Panc1 (cell line): ENCODE results near the gene SMIM27. TPM values are rescaled to one million over a fixed set of nuclear protein-coding genes. Genes with fewer than 3 reads are reported as not detected.

Experiments
- ATAC-seq: fragments of 200-7000 bp; cut with Tn5 transposase; 2 replicates; pipeline ENCODE4 v1.9.1; 2020; ENCODE audit warnings: mild to moderate bottlenecking, moderate library complexity
- BruUV-seq: library from RNA; stranded (reverse); fragments of 400-500 nt; replicated peaks from 2 replicates; lab custom pipeline; 2021; lab: Mats Ljungman, UMichigan
- CTCF ChIA-PET: fragments of 300-600 bp; sonication (Branson Sonifier 250); formaldehyde crosslinking; loops from one replicate; lab custom pipeline; 2022; ENCODE audit warnings: antibody characterized with exemption; lab: Charles Lee
- POLR2A ChIA-PET: fragments of 300-600 bp; sonication (Branson Sonifier 250); formaldehyde crosslinking; loops from one replicate; lab custom pipeline; 2022; ENCODE audit warnings: antibody characterized with exemption; lab: Charles Lee
- DNase-seq: peaks from one replicate; pipeline ENCODE4 v3.0.0-alpha.2; 2010; ENCODE audit warnings: low read depth, low spot score
- H3K27ac ChIP-seq: 2 replicates; pipeline ENCODE4 v1.5.1; 2011; ENCODE audit warnings: mild to moderate bottlenecking, low read length, inconsistent platforms
- H3K27me3 ChIP-seq: fragments of 200-500 bp; sonication (Bioruptor generic); 2 replicates; pipeline ENCODE4 v1.6.0; 2014; ENCODE audit warnings: low read length, inconsistent platforms; ENCODE audit not compliant: control insufficient read depth, insufficient read depth
- H3K36me3 ChIP-seq: fragments of 200-500 bp; sonication (Bioruptor generic); 2 replicates; pipeline ENCODE4 v1.5.1; 2014; ENCODE audit warnings: inconsistent platforms, mild to moderate bottlenecking, low read length, moderate library complexity; ENCODE audit not compliant: control insufficient read depth, insufficient read depth
- H3K4me1 ChIP-seq: 2 replicates; pipeline ENCODE4 v1.5.1; 2011; ENCODE audit warnings: inconsistent platforms, mild to moderate bottlenecking, low read length, moderate library complexity; ENCODE audit not compliant: control insufficient read depth, insufficient read depth
- H3K4me3 ChIP-seq, 2 experiments: 2 replicates each; pipeline ENCODE4 v1.5.1; 2011 to 2012; ENCODE audit warnings: low read depth in 2 of 2, low read length in 2 of 2, mild to moderate bottlenecking in 2 of 2, inconsistent platforms in 1 of 2, moderate library complexity in 1 of 2
- H3K9me3 ChIP-seq: fragments of 200-500 bp; sonication (Bioruptor generic); 2 replicates; pipeline ENCODE4 v1.5.1; 2014; ENCODE audit warnings: low read depth, mild to moderate bottlenecking, inconsistent platforms, low read length, moderate library complexity; ENCODE audit not compliant: control insufficient read depth, insufficient read depth
- POLR2AphosphoS5 ChIP-seq: IDR thresholded peaks from 2 replicates; pipeline ENCODE4 v1.6.1; 2012; ENCODE audit warnings: mild to moderate bottlenecking, low read depth, low read length, moderate library complexity
- REST ChIP-seq, 2 experiments: IDR thresholded peaks; 2 replicates each; pipeline ENCODE4 v1.6.1; 2011 to 2012; ENCODE audit warnings: low read depth in 2 of 2, control low read depth in 1 of 2, low read length in 1 of 2, mild to moderate bottlenecking in 1 of 2, moderate library complexity in 1 of 2; ENCODE audit not compliant: insufficient read depth in 1 of 2
- SIN3A ChIP-seq: IDR thresholded peaks from 2 replicates; pipeline ENCODE4 v1.6.1; 2012; ENCODE audit warnings: low read depth, mild to moderate bottlenecking, low read length, moderate library complexity, borderline replicate concordance; ENCODE audit not compliant: insufficient read depth
- TCF7L2 ChIP-seq: IDR thresholded peaks from 2 replicates; pipeline ENCODE4 v1.6.1; 2011; ENCODE audit warnings: mild to moderate bottlenecking, low read depth, low read length, inconsistent platforms
- in situ Hi-C: cut with HindIII; loops from 2 replicates; pipeline ENCODE4 v1.10.0; 2016; ENCODE audit warnings: low sequenced_read_pairs, low pct_unique_long_range_greater_than_20kb
- intact Hi-C: fragments of 100-400 bp; cut with micrococcal nuclease; formaldehyde crosslinking; loops from one replicate; pipeline ENCODE4 v1.10.0; 2022; ENCODE audit not compliant: unreplicated experiment
- total RNA-seq: library from RNA; stranded (reverse); gene quantifications from one replicate; pipeline ENCODE4 v1.2.1, GENCODE V29; 2021; ENCODE audit not compliant: unreplicated experiment
- TF ChIP-seq, protein P1 (sequence below): fragments of 450-650 bp; IDR thresholded peaks from 2 replicates; pipeline ENCODE4 v1.5.1; 2017; ENCODE audit warnings: mild to moderate bottlenecking

Gene SMIM27
- total RNA-seq, 1 experiment from 2014 or later: 14.3 TPM

- intact Hi-C loops: no loop called here
These were observed 26.5 kb upstream of the SMIM27 start for GRCh38 chr9:32525709-32526030.

DNA sequence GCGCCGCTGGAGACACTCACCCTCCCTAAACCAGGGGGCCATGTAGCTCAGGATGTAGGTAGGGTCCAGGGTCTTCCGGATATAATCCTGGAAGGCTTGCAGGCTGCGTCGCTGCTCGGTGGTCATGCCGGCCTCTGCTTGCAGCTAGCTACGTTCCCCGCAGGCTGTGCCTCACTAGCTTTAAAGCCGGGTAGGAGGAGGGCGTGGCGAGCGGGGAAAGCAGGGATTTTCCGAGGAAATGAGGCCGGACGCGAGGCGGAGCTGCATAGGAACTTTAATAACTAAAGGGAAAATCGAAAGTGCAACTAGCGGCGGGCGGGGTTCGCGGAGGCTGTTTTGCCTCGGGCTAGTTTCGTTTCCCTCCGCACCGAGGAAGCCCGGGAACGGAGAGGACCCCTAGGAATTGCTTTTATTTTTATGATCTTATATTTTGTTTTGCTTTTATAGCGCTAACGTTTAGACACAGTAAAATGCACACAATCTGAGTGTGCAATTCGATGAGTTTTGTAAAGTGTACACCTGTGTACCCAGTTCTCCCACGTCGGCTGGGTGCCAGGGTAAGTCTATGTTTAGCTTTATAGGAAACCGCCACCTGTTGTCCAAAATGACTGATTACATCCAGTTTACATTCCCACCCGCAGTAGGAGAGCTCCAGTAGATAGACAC lies 26.0 kb upstream of the SMIM27 start, which contains the start of gene RIGI:
Gene RIGI, minus strand, starts transcription at position 156 of the 666 bp plus-strand sequence. Its CDS starts 30 bp downstream, at position 126.
- POLR2A ChIA-PET: interaction anchor here (0.6 to 1.1 kb wide), 3 partner anchors 27 to 777 kb away, joined by 4 to 7 read pairs (median 4); partner anchors contain the start of gene TOPORS
- peak; percentile 94 for ATAC-seq

More at GRCh38 chr9:32525709-32526030, 26.5 kb upstream of the SMIM27 start:
- Histone ChIP-seq H3K4me3 (peak overlapping the region; percentile 64 to 88), H3K9me3 (no peaks in the 10 kb centered on the region; the same call in 1 of the 2 replicates), H3K36me3 (no peaks in the 10 kb centered on the region), H3K27ac (peak overlapping the region; percentile 96), H3K27me3 (no peaks in the 10 kb centered on the region), H3K4me1 (peaks cover 32% of the 10 kb centered on the region)
- BruUV-seq: no TSS peak
- ChIA-PET CTCF (interaction anchor here (0.8 to 2.3 kb wide), 4 partner anchors 46 to 146 kb away, joined by 3 to 34 read pairs (median 4); no protein-coding TSS in a partner anchor), POLR2A (interaction anchor here (0.6 kb wide), 1 partner anchor 778 kb away, joined by 4 read pairs; no protein-coding TSS in a partner anchor)
- ATAC-seq: no peak
- DNase-seq: no peak
- TF ChIP-seq TCF7L2 (no peak), SIN3A (no peak), REST (IDR thresholded peaks at IDR 0.05; ENCODE audit: insufficient read depth in 1 of 2, low read depth in 2 of 2, low read length in 1 of 2) (no peak), POLR2AphosphoS5 (no peak)
- TF ChIP-seq, protein P1, sequence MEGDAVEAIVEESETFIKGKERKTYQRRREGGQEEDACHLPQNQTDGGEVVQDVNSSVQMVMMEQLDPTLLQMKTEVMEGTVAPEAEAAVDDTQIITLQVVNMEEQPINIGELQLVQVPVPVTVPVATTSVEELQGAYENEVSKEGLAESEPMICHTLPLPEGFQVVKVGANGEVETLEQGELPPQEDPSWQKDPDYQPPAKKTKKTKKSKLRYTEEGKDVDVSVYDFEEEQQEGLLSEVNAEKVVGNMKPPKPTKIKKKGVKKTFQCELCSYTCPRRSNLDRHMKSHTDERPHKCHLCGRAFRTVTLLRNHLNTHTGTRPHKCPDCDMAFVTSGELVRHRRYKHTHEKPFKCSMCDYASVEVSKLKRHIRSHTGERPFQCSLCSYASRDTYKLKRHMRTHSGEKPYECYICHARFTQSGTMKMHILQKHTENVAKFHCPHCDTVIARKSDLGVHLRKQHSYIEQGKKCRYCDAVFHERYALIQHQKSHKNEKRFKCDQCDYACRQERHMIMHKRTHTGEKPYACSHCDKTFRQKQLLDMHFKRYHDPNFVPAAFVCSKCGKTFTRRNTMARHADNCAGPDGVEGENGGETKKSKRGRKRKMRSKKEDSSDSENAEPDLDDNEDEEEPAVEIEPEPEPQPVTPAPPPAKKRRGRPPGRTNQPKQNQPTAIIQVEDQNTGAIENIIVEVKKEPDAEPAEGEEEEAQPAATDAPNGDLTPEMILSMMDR: no peak
- in situ Hi-C loops: no loop called here

More for the DNA sequence above, 26.0 kb upstream of the SMIM27 start, which contains the start of gene RIGI:
- peaks cover 32% of the 10 kb centered on the region for H3K4me1 ChIP-seq
- H3K4me3 ChIP-seq: peak within 1 kb of the TSS; percentile 64 to 88
- BruUV-seq: no TSS peak
- no peaks in the 10 kb centered on the region for H3K27me3 ChIP-seq
- no peaks in the 10 kb centered on the region for H3K36me3 ChIP-seq
- DNase-seq: peak; percentile 85
- H3K27ac ChIP-seq: peak within 1 kb of the TSS; percentile 96
- intact Hi-C loops (no loop called here), in situ Hi-C loops (no loop called here)
- CTCF ChIA-PET: interaction anchor here (0.8 to 2.3 kb wide), 4 partner anchors 15 to 147 kb away, joined by 3 to 34 read pairs (median 4); no protein-coding TSS in a partner anchor
- H3K9me3 ChIP-seq: peaks cover 2% of the 10 kb centered on the region; the same call in 1 of the 2 replicates
- TF ChIP-seq SIN3A: peak; percentile 76; the same call in 1 of the 2 replicates
- TF ChIP-seq POLR2AphosphoS5: peak; percentile 91
- TF ChIP-seq TCF7L2: peak; percentile 46; the same call in 1 of the 2 replicates
- TF ChIP-seq REST (IDR thresholded peaks at IDR 0.05; ENCODE audit: insufficient read depth in 1 of 2, low read depth in 2 of 2, low read length in 1 of 2): no peak
- TF ChIP-seq, protein P1: peak; percentile 76
